ENCODE data around the gene CFAP77. TPM values are rescaled to one million over a fixed set of nuclear protein-coding genes. Genes with fewer than 3 reads are reported as not detected.

The CFAP77 gene
- total RNA-seq, 4 donors from 2014 or later, result not detected

DNA sequence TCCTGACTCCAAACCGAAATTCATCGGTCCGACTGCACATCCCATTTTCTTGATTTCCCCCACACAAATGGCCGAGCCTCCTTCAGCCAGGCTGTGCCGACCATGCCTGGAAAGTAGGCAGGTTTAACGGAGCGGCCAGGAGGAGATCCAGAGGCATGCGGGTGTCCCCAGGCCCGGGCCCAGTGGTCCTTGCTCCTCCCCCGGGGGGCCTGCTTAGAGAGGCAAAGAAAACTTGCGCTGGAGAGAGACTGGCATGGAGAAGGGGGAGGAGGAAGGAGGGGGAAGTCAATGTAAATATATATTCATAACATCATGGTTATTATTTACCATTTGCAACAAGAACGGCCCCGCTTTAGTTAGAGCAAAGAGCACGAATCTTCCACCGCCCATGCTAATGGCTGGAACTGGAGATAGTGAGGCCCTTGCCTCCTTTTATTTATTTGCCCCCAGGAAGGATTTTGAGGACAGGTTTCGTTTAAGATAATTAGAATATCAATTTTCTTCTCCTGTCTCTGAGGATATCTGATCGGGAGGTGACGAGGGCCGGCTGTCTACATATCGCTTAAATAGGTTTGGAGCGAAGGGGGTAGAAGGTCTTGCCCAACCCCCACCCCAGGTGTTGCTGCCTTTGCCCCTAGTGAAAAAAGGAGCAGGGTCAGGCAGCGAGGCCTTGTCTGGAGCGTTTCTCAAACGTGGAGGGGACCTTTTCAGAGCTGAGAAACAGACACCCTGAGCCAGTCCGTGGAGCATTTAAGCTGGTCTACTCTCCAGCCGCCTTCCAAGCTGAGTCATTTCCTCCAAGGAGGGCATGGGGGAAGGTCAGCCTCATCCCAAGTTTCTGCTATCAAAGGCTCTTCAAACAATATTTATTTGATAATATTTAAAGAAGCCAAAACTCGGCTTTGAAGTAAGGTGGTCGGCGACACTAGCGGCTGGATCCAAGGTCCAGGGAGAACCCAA, 174.9 kb downstream of the CFAP77 start:
- Histone ChIP-seq H3K27me3 (peaks cover 100% of the 10 kb centered on the region), H3K36me3 (no peaks in the 10 kb centered on the region), H3K4me1 (peaks cover 0 to 16% (median 12%) of the 10 kb centered on the region in 4 donors), H3K9me3 (no peaks in the 10 kb centered on the region), H3K27ac (no peak overlapping the region), H3K4me3 (no peak overlapping the region)
- TF ChIP-seq POLR2A (IDR thresholded peaks at IDR 0.05), result no peak
- TF ChIP-seq EP300 (IDR thresholded peaks at IDR 0.05; ENCODE audit: low read depth), result no peak
- no peak for TF ChIP-seq POLR2AphosphoS5 (IDR thresholded peaks at IDR 0.05)
- TF ChIP-seq, protein P1, sequence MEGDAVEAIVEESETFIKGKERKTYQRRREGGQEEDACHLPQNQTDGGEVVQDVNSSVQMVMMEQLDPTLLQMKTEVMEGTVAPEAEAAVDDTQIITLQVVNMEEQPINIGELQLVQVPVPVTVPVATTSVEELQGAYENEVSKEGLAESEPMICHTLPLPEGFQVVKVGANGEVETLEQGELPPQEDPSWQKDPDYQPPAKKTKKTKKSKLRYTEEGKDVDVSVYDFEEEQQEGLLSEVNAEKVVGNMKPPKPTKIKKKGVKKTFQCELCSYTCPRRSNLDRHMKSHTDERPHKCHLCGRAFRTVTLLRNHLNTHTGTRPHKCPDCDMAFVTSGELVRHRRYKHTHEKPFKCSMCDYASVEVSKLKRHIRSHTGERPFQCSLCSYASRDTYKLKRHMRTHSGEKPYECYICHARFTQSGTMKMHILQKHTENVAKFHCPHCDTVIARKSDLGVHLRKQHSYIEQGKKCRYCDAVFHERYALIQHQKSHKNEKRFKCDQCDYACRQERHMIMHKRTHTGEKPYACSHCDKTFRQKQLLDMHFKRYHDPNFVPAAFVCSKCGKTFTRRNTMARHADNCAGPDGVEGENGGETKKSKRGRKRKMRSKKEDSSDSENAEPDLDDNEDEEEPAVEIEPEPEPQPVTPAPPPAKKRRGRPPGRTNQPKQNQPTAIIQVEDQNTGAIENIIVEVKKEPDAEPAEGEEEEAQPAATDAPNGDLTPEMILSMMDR (IDR thresholded peaks at IDR 0.05), result no peak
- WGBS, 2 donors (ENCODE audit: low coverage in 1 of 2), result 13 to 19% methylated on average over 10 to 29 of the region's 30 CpGs
- no peak for DNase-seq
- intact Hi-C loops (cut with DNase I; ENCODE audit: low total_unique reads), result no loop called here
- in situ Hi-C loops (cut with MboI; ENCODE audit: low pct_ligation_motif_present in 1 of 4, low pct_unique_long_range_greater_than_20kb in 1 of 4, low sequenced_read_pairs in 3 of 4), result no loop called here

DNA sequence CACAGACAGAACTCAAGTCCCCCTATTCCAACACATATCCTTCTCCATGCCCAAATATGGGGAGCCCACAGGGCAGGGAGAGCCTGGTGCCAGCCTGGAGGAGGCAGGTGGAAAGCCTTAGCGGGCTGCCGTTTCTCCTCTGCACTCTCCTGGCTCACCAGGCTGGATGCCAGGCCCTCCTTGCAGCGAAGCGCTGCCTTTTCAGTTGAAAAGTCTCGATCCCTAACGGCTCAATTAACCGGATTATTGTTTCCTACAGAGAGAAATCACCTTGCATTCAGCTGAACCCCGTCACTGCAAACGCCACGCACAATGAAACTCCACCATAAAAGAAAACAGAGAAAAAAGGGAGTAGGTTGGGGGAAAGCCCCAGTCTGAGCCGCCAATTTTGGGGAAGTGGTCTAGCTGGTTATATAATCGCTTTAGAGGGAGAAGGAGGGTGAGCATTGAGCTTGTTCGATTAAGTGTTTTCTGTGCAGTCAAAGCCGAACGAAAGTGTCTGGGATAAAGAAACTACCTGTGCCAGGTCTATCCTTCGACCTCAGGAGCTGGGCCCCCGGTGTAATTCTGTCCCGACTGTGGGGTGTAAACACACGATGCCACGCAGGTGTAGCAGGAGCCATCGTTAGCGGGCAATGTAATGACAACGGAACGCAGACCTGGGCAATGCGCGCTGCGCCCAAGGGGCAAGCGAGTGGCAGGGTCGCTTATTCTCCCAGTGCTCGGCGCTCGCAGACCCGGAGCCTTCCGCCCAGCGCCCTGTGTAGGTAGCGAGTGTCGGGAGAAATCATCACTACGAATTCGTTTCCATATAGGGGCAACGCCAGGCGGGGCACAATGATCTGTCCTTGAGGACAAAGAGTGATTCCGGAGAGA, 176.2 kb downstream of the CFAP77 start:
- no peaks in the 10 kb centered on the region for H3K36me3 ChIP-seq
- 4 to 14% methylated on average over 8 to 42 of the region's 42 CpGs for WGBS, 2 donors (ENCODE audit: low coverage in 1 of 2)
- H3K4me3 ChIP-seq, result no peak overlapping the region
- H3K9me3 ChIP-seq, result no peaks in the 10 kb centered on the region
- no peak overlapping the region for H3K27ac ChIP-seq
- no peak for DNase-seq
- in situ Hi-C loops (cut with MboI; ENCODE audit: low pct_ligation_motif_present in 1 of 4, low pct_unique_long_range_greater_than_20kb in 1 of 4, low sequenced_read_pairs in 3 of 4), result no loop called here
- intact Hi-C loops (cut with DNase I; ENCODE audit: low total_unique reads), result no loop called here
- TF ChIP-seq POLR2AphosphoS5 (IDR thresholded peaks at IDR 0.05) (no peak), EP300 (IDR thresholded peaks at IDR 0.05; ENCODE audit: low read depth) (no peak), POLR2A (IDR thresholded peaks at IDR 0.05) (no peak)
- TF ChIP-seq, protein P1 (IDR thresholded peaks at IDR 0.05), result no peak
- H3K27me3 ChIP-seq, result peaks cover 100% of the 10 kb centered on the region
- H3K4me1 ChIP-seq, result peaks cover 0 to 25% (median 17%) of the 10 kb centered on the region in 4 donors

DNA sequence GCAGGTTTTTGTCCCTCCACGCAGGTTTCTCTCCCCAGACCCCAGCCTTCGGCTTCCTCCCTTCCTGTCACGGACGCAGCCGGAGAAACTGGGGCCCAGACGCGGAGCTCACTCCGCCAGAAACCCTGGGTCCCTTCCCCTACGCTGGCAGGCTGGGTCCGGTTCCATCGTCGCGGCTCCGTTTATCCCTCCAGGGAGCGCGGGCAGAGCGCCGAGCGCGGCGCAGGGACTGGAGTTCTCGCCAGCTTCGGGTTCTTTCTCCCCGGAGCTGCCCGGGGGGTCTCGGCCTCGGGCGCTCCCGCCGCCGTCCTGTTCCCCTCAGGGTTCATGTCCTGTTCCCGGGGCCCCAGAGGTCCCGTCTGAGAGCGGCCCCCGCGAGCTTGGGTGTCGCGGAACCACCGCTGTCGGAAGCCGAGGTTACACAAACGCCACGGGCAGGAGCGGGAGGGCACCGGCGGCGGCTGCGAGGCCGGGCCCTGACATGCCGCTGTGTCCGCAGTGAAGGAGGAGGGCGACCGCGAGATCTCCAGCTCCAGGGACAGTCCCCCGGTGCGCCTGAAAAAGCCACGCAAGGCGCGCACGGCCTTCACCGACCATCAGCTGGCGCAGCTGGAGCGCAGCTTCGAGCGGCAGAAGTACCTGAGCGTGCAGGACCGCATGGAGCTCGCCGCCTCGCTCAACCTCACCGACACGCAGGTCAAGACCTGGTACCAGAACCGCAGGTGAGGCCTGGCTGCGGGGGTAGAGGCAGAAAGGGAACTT, 177.0 kb downstream of the CFAP77 start:
- no peak for DNase-seq
- Histone ChIP-seq H3K27me3 (peaks cover 100% of the 10 kb centered on the region), H3K9me3 (no peaks in the 10 kb centered on the region), H3K36me3 (no peaks in the 10 kb centered on the region), H3K27ac (no peak overlapping the region), H3K4me3 (no peak overlapping the region), H3K4me1 (peaks cover 0 to 20% (median 12%) of the 10 kb centered on the region in 4 donors)
- intact Hi-C loops (cut with DNase I; ENCODE audit: low total_unique reads) (no loop called here), in situ Hi-C loops (cut with MboI; ENCODE audit: low pct_ligation_motif_present in 1 of 4, low pct_unique_long_range_greater_than_20kb in 1 of 4, low sequenced_read_pairs in 3 of 4) (no loop called here)
- 13% methylated on average over 42 of the region's 74 CpGs; no CpG with 5 or more reads in 1 of the 2 donors for WGBS, 2 donors (ENCODE audit: low coverage in 1 of 2)
- TF ChIP-seq POLR2AphosphoS5 (IDR thresholded peaks at IDR 0.05), result no peak
- TF ChIP-seq, protein P1 (IDR thresholded peaks at IDR 0.05), result no peak
- TF ChIP-seq POLR2A (IDR thresholded peaks at IDR 0.05), result no peak
- TF ChIP-seq EP300 (IDR thresholded peaks at IDR 0.05; ENCODE audit: low read depth), result no peak

All from transverse colon (tissue), 4 donors.